GM23338 (cell line): ENCODE results near the gene MYMX. TPM values are rescaled to one million over a fixed set of nuclear protein-coding genes. Genes with fewer than 3 reads are reported as not detected.

Source experiments
- ATAC-seq: fragments of 200-7000 bp; cut with Tn5 transposase; 3 replicates; pipeline ENCODE4 v1.9.1; 2020
- DNase-seq: peaks from one replicate; pipeline ENCODE4 v3.0.0-alpha.2; 2015; ENCODE audit warnings: low spot score
- H2AFZ ChIP-seq: fragments of 200-600 bp; sonication (generic); 2 replicates; pipeline ENCODE4 v1.8.0; 2016; ENCODE audit warnings: antibody characterized with exemption, mild to moderate bottlenecking, moderate library complexity
- H3F3A ChIP-seq: fragments of 200-600 bp; sonication (generic); replicated peaks from 2 replicates; pipeline ENCODE4 v1.8.0; 2017; ENCODE audit warnings: antibody characterized with exemption, mixed run types, low read depth
- H3K27ac ChIP-seq: fragments of 200-600 bp; sonication (generic); 2 replicates; pipeline ENCODE4 v1.6.1; 2016; ENCODE audit warnings: low read depth
- H3K27me3 ChIP-seq: fragments of 200-600 bp; sonication (generic); 2 replicates; pipeline ENCODE4 v1.8.0; 2016; ENCODE audit warnings: mild to moderate bottlenecking, mixed run types, moderate library complexity; ENCODE audit not compliant: insufficient read depth
- H3K36me3 ChIP-seq: fragments of 200-600 bp; sonication (generic); 2 replicates; pipeline ENCODE4 v1.8.0; 2016; ENCODE audit warnings: mild to moderate bottlenecking; ENCODE audit not compliant: insufficient read depth
- H3K4me1 ChIP-seq: fragments of 200-600 bp; sonication (generic); 2 replicates; pipeline ENCODE4 v1.8.0; 2016; ENCODE audit warnings: mild to moderate bottlenecking, moderate library complexity; ENCODE audit not compliant: insufficient read depth
- H3K4me2 ChIP-seq: fragments of 200-600 bp; sonication (generic); 2 replicates; pipeline ENCODE4 v1.7.1; 2017; ENCODE audit warnings: mixed run types
- H3K4me3 ChIP-seq: fragments of 200-600 bp; sonication (generic); 2 replicates; pipeline ENCODE4 v1.6.1; 2016; ENCODE audit warnings: mixed run types
- H3K79me2 ChIP-seq: fragments of 200-600 bp; sonication (generic); replicated peaks from 2 replicates; pipeline ENCODE4 v1.8.0; 2017; ENCODE audit warnings: mild to moderate bottlenecking; ENCODE audit not compliant: insufficient read depth
- H3K9me2 ChIP-seq: fragments of 200-600 bp; sonication (generic); 2 replicates; pipeline ENCODE4 v1.8.0; 2017; ENCODE audit not compliant: insufficient read depth
- H4K20me1 ChIP-seq: fragments of 200-600 bp; sonication (generic); replicated peaks from 2 replicates; pipeline ENCODE4 v1.8.0; 2017; ENCODE audit warnings: mild to moderate bottlenecking; ENCODE audit not compliant: insufficient read depth
- H3K27ac Mint-ChIP-seq: 2 replicates; pipeline ENCODE4 v1.8.0; 2020; ENCODE audit warnings: inconsistent platforms, mild to moderate bottlenecking, moderate library complexity, mixed read lengths
- H3K27me3 Mint-ChIP-seq: 3 replicates; pipeline ENCODE4 v1.8.0; 2022; ENCODE audit warnings: low read depth, mild to moderate bottlenecking, moderate library complexity, mixed read lengths, inconsistent platforms; ENCODE audit not compliant: insufficient read depth, poor library complexity
- H3K36me3 Mint-ChIP-seq: 3 replicates; pipeline ENCODE4 v1.8.0; 2021; ENCODE audit warnings: low read depth, mild to moderate bottlenecking, inconsistent platforms, moderate library complexity, mixed read lengths
- H3K4me1 Mint-ChIP-seq: 3 replicates; pipeline ENCODE4 v1.8.0; 2020; ENCODE audit warnings: mild to moderate bottlenecking, inconsistent platforms, mixed read lengths
- H3K4me3 Mint-ChIP-seq: 3 replicates; pipeline ENCODE4 v1.8.0; 2021; ENCODE audit warnings: moderate library complexity, mild to moderate bottlenecking, inconsistent platforms, mixed read lengths
- H3K9me3 Mint-ChIP-seq: 3 replicates; pipeline ENCODE4 v1.8.0; 2020; ENCODE audit warnings: moderate library complexity, mild to moderate bottlenecking, inconsistent platforms, mixed read lengths
- CREB1 ChIP-seq: fragments of 250-450 bp; sonication (Bioruptor Pico); IDR thresholded peaks from 2 replicates; pipeline ENCODE4 v1.5.0; 2020; ENCODE audit warnings: low read depth, mild to moderate bottlenecking, moderate library complexity
- NANOG ChIP-seq: IDR thresholded peaks from 2 replicates; pipeline ENCODE4 v1.6.1; 2016; ENCODE audit warnings: antibody characterized with exemption, borderline replicate concordance
- POLR2AphosphoS5 ChIP-seq: IDR thresholded peaks from 2 replicates; pipeline ENCODE4 v1.6.1; 2016; ENCODE audit warnings: antibody characterized with exemption, low read depth
- STAT1 ChIP-seq: IDR thresholded peaks from one replicate; pipeline ENCODE4 v1.6.1; 2016; ENCODE audit warnings: antibody characterized with exemption; ENCODE audit not compliant: unreplicated experiment
- ZNF114 ChIP-seq: fragments of 250-450 bp; sonication (Bioruptor Pico); IDR thresholded peaks from 2 replicates; pipeline ENCODE4 v1.5.0; 2020; ENCODE audit warnings: mild to moderate bottlenecking, moderate library complexity
- ZNF331 ChIP-seq: fragments of 250-450 bp; sonication (Bioruptor Pico); IDR thresholded peaks from 2 replicates; pipeline ENCODE4 v1.5.0; 2020; ENCODE audit warnings: low read depth, mild to moderate bottlenecking, moderate library complexity
- polyA plus RNA-seq: library from polyadenylated mRNA; unstranded; fragments of >200 nt; fragmentation: Nextera tagmentation; extraction: Ambion mirVana; gene quantifications from 2 replicates; pipeline ENCODE4 v1.2.1, GENCODE V29; 2016
- total RNA-seq: library from RNA; depleted of rRNA; stranded (reverse); fragments of >200 nt; shearing (Covaris generic); gene quantifications from 2 replicates; pipeline ENCODE4 v1.2.3, GENCODE V29; 2014
- TF ChIP-seq, protein P1 (sequence below): IDR thresholded peaks from one replicate; pipeline ENCODE4 v1.6.1; 2018; ENCODE audit warnings: antibody characterized with exemption; ENCODE audit not compliant: unreplicated experiment
- TF ChIP-seq, protein P2 (sequence below), 2 experiments: fragments of 200-600 bp in 1 of 2; sonication (generic) in 1 of 2; conservative IDR thresholded peaks; 2 replicates each; pipeline versions ENCODE4 v1.5.1 to v1.6.1; 2016 to 2017; ENCODE audit warnings: antibody characterized with exemption in 2 of 2, low read depth in 2 of 2, mild to moderate bottlenecking in 2 of 2, moderate library complexity in 1 of 2
- TF ChIP-seq, protein P3 (sequence below): fragments of 250-450 bp; sonication (Bioruptor Pico); IDR thresholded peaks from 2 replicates; pipeline ENCODE4 v1.5.0; 2020; ENCODE audit warnings: mild to moderate bottlenecking, moderate library complexity

Gene MYMX
- total and polyA plus RNA-seq, 2 experiments from 2014 or later = 2.8 to 7.1 TPM

DNA sequence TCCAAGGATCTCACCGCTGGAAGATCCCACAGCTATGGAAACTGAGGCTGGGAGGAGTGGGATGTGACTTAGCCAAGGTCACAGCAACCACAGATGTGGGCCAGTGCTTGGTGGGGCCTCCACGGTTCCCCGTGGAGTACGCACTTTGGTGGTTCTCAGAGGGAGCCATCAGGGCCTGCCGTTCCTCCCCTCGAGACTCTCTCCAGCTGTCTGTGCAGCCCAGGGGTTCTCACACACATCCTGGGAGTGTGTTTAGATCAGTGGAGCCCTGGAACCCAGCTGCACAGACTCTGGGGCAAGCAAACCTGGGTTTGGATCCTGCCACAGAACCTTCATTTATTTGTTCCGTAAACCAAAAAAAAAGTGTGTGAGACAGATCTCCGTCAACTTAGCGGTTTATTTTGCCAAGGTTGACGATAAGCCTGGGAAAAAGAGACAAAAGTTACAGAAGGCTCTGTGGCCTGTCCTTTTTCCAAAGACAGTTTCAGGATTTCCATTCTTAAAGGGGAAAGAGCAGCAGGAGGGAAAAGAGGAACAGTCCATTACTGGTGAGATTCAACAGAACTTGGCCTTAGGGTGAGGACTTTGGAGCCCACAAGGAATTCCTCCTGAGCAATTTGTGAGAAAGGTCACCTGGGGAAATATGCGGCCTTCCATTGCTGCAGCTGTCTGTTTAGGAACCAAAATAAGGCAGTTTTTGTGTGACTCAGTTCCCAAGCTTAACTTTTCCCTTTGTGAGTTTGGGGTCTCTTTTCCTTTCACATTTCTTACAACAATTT, 13.6 kb upstream of the MYMX start:
- Mint-ChIP-seq H3K4me1 (peaks cover 57% of the 10 kb centered on the region), H3K27ac (peak overlapping the region; percentile 94), H3K9me3 (no peaks in the 10 kb centered on the region), H3K4me3 (peak overlapping the region; percentile 31; the same call in 1 of the 3 replicates), H3K36me3 (no peaks in the 10 kb centered on the region), H3K27me3 (peaks cover 11% of the 10 kb centered on the region)
- peak overlapping the region; percentile 95 for H3K27ac ChIP-seq
- H3F3A ChIP-seq = no peaks in the 10 kb centered on the region
- no peaks in the 10 kb centered on the region for H3K27me3 ChIP-seq
- H2AFZ ChIP-seq = 0 out of 2 replicates have a peak overlapping the region, but pooled peaks have one; percentile 7
- peak; percentile 53 for ATAC-seq
- TF ChIP-seq, protein P1, sequence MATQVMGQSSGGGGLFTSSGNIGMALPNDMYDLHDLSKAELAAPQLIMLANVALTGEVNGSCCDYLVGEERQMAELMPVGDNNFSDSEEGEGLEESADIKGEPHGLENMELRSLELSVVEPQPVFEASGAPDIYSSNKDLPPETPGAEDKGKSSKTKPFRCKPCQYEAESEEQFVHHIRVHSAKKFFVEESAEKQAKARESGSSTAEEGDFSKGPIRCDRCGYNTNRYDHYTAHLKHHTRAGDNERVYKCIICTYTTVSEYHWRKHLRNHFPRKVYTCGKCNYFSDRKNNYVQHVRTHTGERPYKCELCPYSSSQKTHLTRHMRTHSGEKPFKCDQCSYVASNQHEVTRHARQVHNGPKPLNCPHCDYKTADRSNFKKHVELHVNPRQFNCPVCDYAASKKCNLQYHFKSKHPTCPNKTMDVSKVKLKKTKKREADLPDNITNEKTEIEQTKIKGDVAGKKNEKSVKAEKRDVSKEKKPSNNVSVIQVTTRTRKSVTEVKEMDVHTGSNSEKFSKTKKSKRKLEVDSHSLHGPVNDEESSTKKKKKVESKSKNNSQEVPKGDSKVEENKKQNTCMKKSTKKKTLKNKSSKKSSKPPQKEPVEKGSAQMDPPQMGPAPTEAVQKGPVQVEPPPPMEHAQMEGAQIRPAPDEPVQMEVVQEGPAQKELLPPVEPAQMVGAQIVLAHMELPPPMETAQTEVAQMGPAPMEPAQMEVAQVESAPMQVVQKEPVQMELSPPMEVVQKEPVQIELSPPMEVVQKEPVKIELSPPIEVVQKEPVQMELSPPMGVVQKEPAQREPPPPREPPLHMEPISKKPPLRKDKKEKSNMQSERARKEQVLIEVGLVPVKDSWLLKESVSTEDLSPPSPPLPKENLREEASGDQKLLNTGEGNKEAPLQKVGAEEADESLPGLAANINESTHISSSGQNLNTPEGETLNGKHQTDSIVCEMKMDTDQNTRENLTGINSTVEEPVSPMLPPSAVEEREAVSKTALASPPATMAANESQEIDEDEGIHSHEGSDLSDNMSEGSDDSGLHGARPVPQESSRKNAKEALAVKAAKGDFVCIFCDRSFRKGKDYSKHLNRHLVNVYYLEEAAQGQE = no peak
- TF ChIP-seq ZNF114 (CRISPR knock-in tag) = 0 out of 2 replicates have a peak, but pooled peaks have one; percentile 33
- H3K4me1 ChIP-seq = peaks cover 55% of the 10 kb centered on the region
- H3K4me2 ChIP-seq = peak overlapping the region; percentile 51
- no peaks in the 10 kb centered on the region for H3K36me3 ChIP-seq
- no peaks in the 10 kb centered on the region for H3K79me2 ChIP-seq
- no peak overlapping the region; the same call in 1 of the 2 replicates for H3K4me3 ChIP-seq
- peak; percentile 19 for DNase-seq
- H3K9me2 ChIP-seq = no peaks in the 10 kb centered on the region
- H4K20me1 ChIP-seq = no peaks in the 10 kb centered on the region

DNA sequence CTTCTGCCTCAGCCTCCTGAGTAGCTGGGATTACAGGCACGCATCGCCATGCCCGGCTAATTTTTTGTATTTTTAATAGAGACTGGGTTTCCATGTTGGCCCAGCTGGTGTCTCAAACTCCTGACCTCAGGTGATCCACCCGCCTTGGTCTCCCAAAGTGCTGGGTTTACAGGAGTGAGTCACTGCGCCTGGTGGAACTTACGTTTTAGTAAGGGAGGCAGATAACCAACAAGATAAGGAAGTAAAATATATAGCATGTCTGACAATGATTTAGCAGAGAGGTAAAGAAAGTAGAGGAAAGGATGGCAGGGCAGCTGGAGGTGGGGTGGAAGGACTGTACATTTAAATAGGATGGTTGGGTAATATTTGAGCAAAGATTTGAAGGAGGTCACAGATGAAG, 12.8 kb upstream of the MYMX start:
- Histone ChIP-seq H3K9me2 (no peaks in the 10 kb centered on the region), H3F3A (peaks cover under 1% of the 10 kb centered on the region; the same call in 1 of the 2 replicates), H3K27ac (peak overlapping the region; percentile 95; the same call in 1 of the 2 replicates), H3K36me3 (no peaks in the 10 kb centered on the region), H3K4me2 (no peak overlapping the region), H2AFZ (peak overlapping the region; percentile 87; the same call in 1 of the 2 replicates), H4K20me1 (no peaks in the 10 kb centered on the region), H3K4me3 (no peak overlapping the region), H3K4me1 (peaks cover 55% of the 10 kb centered on the region), H3K27me3 (no peaks in the 10 kb centered on the region), H3K79me2 (no peaks in the 10 kb centered on the region)
- no peaks in the 10 kb centered on the region for H3K9me3 Mint-ChIP-seq
- H3K27me3 Mint-ChIP-seq = peaks cover 13% of the 10 kb centered on the region
- no peaks in the 10 kb centered on the region for H3K36me3 Mint-ChIP-seq
- H3K4me1 Mint-ChIP-seq = peaks cover 62% of the 10 kb centered on the region
- no peak for DNase-seq
- no peak for ATAC-seq
- no peak overlapping the region for H3K4me3 Mint-ChIP-seq
- H3K27ac Mint-ChIP-seq = no peak overlapping the region; the same call in 1 of the 2 replicates
- TF ChIP-seq, protein P2, sequence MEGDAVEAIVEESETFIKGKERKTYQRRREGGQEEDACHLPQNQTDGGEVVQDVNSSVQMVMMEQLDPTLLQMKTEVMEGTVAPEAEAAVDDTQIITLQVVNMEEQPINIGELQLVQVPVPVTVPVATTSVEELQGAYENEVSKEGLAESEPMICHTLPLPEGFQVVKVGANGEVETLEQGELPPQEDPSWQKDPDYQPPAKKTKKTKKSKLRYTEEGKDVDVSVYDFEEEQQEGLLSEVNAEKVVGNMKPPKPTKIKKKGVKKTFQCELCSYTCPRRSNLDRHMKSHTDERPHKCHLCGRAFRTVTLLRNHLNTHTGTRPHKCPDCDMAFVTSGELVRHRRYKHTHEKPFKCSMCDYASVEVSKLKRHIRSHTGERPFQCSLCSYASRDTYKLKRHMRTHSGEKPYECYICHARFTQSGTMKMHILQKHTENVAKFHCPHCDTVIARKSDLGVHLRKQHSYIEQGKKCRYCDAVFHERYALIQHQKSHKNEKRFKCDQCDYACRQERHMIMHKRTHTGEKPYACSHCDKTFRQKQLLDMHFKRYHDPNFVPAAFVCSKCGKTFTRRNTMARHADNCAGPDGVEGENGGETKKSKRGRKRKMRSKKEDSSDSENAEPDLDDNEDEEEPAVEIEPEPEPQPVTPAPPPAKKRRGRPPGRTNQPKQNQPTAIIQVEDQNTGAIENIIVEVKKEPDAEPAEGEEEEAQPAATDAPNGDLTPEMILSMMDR (conservative IDR thresholded peaks at IDR 0.05; ENCODE audit: low read depth in 2 of 2) = no peak
- TF ChIP-seq CREB1 (CRISPR knock-in tag) = no peak
- no peak for TF ChIP-seq POLR2AphosphoS5
- TF ChIP-seq, protein P3, sequence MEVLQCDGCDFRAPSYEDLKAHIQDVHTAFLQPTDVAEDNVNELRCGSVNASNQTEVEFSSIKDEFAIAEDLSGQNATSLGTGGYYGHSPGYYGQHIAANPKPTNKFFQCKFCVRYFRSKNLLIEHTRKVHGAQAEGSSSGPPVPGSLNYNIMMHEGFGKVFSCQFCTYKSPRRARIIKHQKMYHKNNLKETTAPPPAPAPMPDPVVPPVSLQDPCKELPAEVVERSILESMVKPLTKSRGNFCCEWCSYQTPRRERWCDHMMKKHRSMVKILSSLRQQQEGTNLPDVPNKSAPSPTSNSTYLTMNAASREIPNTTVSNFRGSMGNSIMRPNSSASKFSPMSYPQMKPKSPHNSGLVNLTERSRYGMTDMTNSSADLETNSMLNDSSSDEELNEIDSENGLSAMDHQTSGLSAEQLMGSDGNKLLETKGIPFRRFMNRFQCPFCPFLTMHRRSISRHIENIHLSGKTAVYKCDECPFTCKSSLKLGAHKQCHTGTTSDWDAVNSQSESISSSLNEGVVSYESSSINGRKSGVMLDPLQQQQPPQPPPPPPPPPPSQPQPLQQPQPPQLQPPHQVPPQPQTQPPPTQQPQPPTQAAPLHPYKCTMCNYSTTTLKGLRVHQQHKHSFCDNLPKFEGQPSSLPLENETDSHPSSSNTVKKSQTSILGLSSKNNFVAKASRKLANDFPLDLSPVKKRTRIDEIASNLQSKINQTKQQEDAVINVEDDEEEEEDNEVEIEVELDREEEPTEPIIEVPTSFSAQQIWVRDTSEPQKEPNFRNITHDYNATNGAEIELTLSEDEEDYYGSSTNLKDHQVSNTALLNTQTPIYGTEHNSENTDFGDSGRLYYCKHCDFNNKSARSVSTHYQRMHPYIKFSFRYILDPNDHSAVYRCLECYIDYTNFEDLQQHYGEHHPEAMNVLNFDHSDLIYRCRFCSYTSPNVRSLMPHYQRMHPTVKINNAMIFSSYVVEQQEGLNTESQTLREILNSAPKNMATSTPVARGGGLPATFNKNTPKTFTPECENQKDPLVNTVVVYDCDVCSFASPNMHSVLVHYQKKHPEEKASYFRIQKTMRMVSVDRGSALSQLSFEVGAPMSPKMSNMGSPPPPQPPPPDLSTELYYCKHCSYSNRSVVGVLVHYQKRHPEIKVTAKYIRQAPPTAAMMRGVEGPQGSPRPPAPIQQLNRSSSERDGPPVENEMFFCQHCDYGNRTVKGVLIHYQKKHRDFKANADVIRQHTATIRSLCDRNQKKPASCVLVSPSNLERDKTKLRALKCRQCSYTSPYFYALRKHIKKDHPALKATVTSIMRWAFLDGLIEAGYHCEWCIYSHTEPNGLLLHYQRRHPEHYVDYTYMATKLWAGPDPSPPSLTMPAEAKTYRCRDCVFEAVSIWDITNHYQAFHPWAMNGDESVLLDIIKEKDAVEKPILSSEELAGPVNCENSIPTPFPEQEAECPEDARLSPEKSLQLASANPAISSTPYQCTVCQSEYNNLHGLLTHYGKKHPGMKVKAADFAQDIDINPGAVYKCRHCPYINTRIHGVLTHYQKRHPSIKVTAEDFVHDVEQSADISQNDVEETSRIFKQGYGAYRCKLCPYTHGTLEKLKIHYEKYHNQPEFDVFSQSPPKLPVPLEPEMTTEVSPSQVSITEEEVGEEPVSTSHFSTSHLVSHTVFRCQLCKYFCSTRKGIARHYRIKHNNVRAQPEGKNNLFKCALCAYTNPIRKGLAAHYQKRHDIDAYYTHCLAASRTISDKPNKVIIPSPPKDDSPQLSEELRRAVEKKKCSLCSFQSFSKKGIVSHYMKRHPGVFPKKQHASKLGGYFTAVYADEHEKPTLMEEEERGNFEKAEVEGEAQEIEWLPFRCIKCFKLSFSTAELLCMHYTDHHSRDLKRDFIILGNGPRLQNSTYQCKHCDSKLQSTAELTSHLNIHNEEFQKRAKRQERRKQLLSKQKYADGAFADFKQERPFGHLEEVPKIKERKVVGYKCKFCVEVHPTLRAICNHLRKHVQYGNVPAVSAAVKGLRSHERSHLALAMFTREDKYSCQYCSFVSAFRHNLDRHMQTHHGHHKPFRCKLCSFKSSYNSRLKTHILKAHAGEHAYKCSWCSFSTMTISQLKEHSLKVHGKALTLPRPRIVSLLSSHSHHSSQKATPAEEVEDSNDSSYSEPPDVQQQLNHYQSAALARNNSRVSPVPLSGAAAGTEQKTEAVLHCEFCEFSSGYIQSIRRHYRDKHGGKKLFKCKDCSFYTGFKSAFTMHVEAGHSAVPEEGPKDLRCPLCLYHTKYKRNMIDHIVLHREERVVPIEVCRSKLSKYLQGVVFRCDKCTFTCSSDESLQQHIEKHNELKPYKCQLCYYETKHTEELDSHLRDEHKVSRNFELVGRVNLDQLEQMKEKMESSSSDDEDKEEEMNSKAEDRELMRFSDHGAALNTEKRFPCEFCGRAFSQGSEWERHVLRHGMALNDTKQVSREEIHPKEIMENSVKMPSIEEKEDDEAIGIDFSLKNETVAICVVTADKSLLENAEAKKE (CRISPR knock-in tag) = no peak
- no peak for TF ChIP-seq NANOG
- TF ChIP-seq STAT1 = no peak
- TF ChIP-seq ZNF331 (CRISPR knock-in tag) = no peak
